ENCODE results near the gene OR10G3. TPM values are rescaled to one million over a fixed set of nuclear protein-coding genes. Genes with fewer than 3 reads are reported as not detected.

Gene OR10G3
- total RNA-seq, 2 experiments from 2014 or later, result not detected

- H3K9me3 Mint-ChIP-seq, result no peaks in the 10 kb centered on the region
- H3K27ac Mint-ChIP-seq, result no peak overlapping the region
- intact Hi-C loops (cut with micrococcal nuclease), result loop anchor here (10.0 kb wide), 1 partner anchor 1246 kb away; the partner anchor contains the start of gene OXA1L
- no peaks in the 10 kb centered on the region for H3K36me3 Mint-ChIP-seq (ENCODE audit: low read depth)
- no peak for DNase-seq
- H3K4me1 Mint-ChIP-seq (ENCODE audit: low read depth), result no peaks in the 10 kb centered on the region
- H3K4me3 Mint-ChIP-seq, result no peak overlapping the region
- no peaks in the 10 kb centered on the region for H3K27me3 Mint-ChIP-seq (ENCODE audit: low read depth)
- CTCF ChIA-PET, result interaction anchor here (1.0 kb wide), 1 partner anchor 20 kb away, joined by 3 read pairs; no protein-coding TSS in a partner anchor
Measured at GRCh38 chr14:21518725-21519124, 61.2 kb downstream of the OR10G3 start.

Other genes with a start within 250 kb of the OR10G3 start
- gene SUPT16H, start 196.1 kb downstream of the OR10G3 start, total RNA-seq, result 100 to 1,000 TPM; 164 to 165 TPM
- gene CHD8, start 124.0 kb downstream of the OR10G3 start, total RNA-seq, result 10 to 100 TPM; 73.9 to 75.5 TPM
- 10 to 100 TPM; 20.5 to 21.4 TPM for gene RAB2B, start 103.1 kb downstream of the OR10G3 start, total RNA-seq
- gene TOX4, start 102.9 kb downstream of the OR10G3 start, total RNA-seq, result 10 to 100 TPM; 57.4 to 58.6 TPM
- 10 to 100 TPM; 60.6 TPM for gene METTL3, start 68.7 kb downstream of the OR10G3 start, total RNA-seq
- gene SALL2, start 53.7 kb downstream of the OR10G3 start, total RNA-seq, result 1 to 10 TPM; 3.1 to 4.1 TPM
- gene OR10G2, start 54.9 kb upstream of the OR10G3 start, total RNA-seq, result not detected
- not detected for gene OR4E2, start 73.8 kb upstream of the OR10G3 start, total RNA-seq
- gene OR4E1, start 93.7 kb upstream of the OR10G3 start, total RNA-seq, result under 1 TPM; 0.10 to 0.14 TPM